ENCODE data around the gene SLX4. TPM values are rescaled to one million over a fixed set of nuclear protein-coding genes. Genes with fewer than 3 reads are reported as not detected.

The SLX4 gene
- total RNA-seq, 1 donor from 2014 or later, result 5.8 TPM

DNA sequence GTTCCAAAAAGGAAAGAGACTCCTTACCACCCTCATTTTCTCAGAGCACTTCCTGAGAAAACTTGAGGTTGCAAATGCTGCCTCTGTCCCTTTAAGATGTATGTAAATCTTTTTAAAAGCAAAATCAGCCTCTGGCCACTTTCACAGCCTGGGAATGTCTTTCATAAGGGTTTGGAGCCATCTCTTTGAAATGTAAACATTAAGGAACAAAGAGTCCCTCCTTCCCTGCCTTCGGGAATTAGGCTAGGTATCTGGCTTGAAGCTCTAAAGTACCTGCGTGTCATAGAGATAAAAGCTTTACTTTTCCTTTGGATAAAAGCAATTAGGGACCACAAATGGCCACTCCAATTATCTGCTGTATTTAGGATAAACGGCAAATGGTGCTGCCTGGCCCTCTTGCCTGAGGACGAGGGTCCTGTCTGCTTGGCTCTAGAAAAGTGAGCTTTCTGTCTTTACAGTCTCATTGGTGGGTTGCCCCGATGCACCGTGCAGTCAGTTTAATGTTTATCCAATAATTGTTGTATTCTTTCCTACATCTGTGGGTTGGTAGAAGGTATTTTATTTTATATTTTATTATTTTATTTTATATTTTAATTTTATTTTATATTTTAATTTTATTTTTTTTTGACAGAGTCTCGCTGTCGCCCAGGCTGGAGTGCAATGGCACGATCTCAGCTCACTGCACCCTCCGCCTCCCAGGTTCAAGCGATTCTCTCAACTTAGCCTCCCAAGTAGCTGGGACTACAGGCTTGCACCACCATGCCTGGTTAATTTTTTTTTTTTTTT is 58.1 kb downstream of the SLX4 start:
- no peak for DNase-seq (ENCODE audit: low spot score)

DNA sequence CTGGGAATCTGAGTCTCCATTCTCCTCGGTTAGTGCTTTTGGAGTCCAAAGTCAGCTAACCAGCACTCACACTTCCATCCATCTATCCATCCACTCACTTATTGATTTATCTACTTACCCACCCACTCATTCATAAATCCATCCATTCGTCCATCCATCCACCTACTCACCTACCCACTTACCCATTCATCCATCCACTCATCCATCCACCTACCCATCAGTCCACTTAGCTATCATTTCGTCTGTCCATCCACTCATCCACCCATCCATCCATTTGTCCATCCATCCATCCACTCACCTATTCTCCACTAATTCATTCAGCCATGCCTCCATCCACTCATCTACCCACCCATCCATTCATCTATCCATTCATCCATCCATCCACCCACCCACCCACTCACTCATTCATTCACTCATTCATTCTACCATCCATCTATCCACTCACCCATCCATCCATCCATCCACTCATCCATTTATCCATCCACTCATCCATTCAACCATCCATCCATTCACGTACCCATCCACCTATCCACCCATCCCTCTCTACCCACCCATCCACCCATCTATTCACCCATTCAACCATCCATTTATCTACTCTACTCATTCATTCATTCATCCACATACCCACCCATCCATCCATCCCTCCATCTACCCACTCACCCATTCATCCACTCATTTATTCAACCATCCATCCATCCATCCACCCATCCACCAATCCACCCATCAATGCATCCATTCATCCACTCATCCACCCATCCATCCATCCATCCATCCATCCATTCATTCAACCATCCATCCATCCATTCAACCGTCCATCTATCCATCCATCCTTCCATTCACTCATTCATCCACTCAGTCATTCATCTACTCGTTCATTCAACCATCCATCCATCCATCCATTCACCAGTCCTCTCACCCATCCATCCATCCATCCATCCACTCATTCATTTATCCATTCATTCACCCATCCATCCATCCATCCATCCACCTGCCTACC is 60.3 kb downstream of the SLX4 start:
- no peak for DNase-seq (ENCODE audit: low spot score)

GRCh38 chr16:3549906-3550305 is 61.5 kb downstream of the SLX4 start:
- DNase-seq (ENCODE audit: low spot score), result no peak

- DNase-seq (ENCODE audit: low spot score), result no peak
Observed at GRCh38 chr16:3548859-3549258, 62.5 kb downstream of the SLX4 start.

GRCh38 chr16:3548445-3548844 is 63.0 kb downstream of the SLX4 start:
- DNase-seq (ENCODE audit: low spot score), result no peak

DNA sequence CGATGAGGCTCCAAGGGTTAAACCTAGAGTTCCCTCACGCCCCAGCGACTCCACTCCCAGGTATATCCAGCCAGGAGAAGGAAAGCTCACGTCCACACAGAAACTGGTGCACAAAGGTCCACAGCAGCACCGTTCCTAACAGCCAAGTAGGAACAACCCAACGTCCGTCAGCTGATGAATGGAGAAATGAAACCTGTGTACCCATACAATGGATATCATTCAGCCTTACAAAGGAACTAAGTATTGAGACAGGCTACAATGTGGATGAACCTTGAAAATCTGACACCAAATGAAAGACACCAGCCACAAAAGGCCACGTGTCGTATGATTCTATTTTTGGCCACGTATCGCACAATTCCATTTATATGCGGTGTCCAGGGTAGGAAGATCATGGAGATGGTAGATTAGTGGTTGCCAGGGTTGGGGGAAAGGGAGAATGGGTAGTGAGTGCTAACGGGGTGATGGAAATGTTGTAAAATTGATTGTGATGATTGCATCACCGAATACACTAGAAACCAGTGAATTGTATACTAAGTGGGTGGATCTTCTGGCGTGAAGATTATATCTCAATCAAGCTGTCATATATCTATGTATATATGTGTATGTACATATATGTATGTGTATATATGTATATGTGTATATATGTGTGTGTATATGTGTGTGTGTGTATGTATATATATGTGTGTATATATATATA is 64.3 kb downstream of the SLX4 start:
- DNase-seq (ENCODE audit: low spot score), result no peak

DNA sequence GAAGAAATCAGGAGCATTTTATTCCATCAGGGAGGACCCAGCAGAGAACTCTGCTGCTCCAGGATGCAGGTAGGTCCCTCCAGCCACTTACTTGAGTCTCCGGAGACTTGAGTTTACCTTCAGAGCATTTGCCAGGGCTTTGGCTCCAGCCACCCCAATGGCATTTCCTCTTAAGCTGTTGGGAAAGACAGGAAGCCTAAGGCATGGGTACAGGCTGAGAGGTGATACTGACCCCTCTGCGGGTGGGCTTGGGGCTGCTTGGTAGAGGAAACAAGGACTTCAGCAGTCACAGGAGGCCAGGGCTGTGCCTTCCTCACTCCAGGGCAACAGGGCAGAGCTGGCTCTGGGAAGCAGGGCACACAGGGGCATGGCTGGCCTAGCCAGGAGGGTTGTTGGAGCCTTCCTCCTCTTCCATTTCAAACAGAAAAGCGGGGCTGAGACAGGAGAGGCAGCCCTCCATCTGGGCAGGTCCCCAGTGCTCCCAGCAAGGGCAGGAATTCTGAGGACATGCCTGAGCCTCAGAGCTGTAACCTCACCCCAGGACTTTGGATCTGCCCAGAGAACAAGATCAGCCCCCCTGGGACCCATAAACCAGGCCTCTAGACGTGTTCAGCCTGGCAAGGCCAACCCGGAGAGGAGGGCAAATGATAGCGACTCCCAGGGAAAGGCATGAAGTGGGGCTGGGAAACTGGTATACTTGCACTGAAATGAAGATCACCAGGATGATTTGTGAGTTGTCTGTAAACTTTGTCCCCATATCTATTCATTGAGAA is 68.6 kb downstream of the SLX4 start:
- no peak for DNase-seq (ENCODE audit: low spot score)

DNA sequence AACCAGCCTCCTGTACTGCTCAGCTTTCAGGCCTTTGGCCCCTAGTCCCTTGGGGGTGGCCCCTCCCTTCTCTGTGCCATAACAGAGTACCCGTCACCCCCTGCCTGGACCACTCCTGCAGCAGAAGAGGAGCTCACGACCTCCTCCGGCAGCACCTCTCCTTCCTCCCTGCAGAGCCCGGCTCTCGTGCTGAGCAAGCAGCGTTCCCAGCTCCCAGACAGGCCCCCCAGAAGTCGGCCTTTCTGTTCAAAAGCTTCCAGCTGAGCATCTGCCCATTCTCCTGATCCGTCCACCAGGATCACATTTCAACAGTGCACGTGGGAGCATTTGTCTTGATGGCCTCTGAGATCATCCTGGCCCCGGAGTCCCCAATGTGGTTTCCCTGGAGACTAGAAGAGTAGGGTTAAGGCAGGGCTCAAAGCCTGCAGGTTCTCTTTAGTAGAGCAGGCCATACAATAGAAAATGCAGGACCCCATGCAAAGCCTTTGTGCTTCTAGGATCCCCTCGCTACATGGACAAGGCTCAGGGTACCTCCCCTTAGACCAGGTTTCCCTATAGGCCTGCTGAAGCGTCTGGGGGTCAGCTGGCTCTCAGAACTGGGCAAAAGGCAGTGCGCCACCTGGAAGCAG is 69.8 kb downstream of the SLX4 start:
- DNase-seq (ENCODE audit: low spot score), result no peak

- no peak for DNase-seq (ENCODE audit: low spot score)
Observed at GRCh38 chr16:3538222-3538621, 73.2 kb downstream of the SLX4 start.

DNA sequence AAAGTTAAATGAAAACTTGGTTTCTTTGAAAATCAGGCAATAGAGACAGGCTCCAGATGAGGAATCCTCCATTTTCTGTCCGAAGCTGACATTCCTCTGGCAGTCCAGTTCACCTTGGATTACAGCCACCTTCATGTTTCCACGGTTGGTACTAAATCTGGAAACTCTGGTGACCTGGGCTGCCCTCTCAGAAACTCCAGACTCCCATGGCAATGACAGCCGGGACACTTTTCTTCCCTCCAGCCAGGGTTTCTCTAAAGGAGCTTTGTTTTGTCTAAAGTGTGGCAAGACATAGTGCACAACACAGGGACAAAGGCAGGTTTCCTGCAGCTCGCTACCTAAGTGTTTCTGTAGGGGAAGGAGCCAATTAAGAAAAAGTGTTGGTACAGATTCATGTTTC is 74.6 kb downstream of the SLX4 start:
- no peak for DNase-seq (ENCODE audit: low spot score)

DNA sequence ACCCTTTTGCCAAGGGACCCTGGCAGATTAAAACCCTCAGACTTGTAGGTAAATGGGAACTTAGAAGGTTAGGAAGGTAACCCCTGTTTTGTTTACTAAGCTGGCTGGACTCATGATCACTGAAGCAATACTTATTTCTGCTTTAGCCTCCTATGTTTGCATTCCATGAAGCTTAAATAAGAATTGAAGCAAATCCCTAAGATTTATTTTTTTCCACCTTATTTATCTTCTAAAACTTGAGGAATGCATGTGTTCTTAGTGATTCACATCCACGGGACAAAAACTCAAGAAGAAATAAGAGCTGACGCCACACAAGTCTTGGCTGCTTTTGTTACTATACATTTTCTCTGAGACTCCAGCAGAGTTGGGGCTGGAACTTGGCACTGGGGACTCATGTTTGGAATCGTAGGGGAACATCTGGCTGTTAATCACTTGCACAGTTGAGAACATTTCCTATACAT is 75.1 kb downstream of the SLX4 start:
- no peak for DNase-seq (ENCODE audit: low spot score)

- DNase-seq (ENCODE audit: low spot score), result no peak
Observed at GRCh38 chr16:3534126-3534525, 77.3 kb downstream of the SLX4 start.

GRCh38 chr16:3532741-3533140 is 78.7 kb downstream of the SLX4 start:
- no peak for DNase-seq (ENCODE audit: low spot score)

Other genes starting within 250 kb of the SLX4 start
- gene ZSCAN32, start 210.6 kb downstream of the SLX4 start, total RNA-seq, result 15.7 TPM
- 14.5 TPM for gene ZNF174, start 210.4 kb downstream of the SLX4 start, total RNA-seq
- gene ZNF597, start 168.1 kb downstream of the SLX4 start, total RNA-seq, result 4.8 TPM
- 54.4 TPM for gene NAA60, start 167.9 kb downstream of the SLX4 start, total RNA-seq
- not detected for gene C16orf90, start 116.1 kb downstream of the SLX4 start, total RNA-seq
- 34.3 TPM for gene CLUAP1, start 110.6 kb downstream of the SLX4 start, total RNA-seq
- gene NLRC3, start 34.2 kb downstream of the SLX4 start, total RNA-seq, result 3.0 TPM
- gene DNASE1, start 43.1 kb upstream of the SLX4 start, total RNA-seq, result 18.0 TPM
- gene TRAP1, start 105.9 kb upstream of the SLX4 start, total RNA-seq, result 156 TPM

All from ureter (tissue), 1 donor.